RWPE2 (cell line): ENCODE measurements around the gene MED15.

ENCODE experiments used
- ATAC-seq: fragments of 200-7000 bp; cut with Tn5 transposase; 3 replicates; pipeline ENCODE4 v1.9.1; 2021; ENCODE audit warnings: low read depth
- DNase-seq: peaks from one replicate; pipeline ENCODE4 v3.0.0-alpha.2; 2020; ENCODE audit warnings: low spot score
- H3K27ac ChIP-seq: fragments of 450-650 bp; 2 replicates; pipeline ENCODE4 v1.5.1; 2017; ENCODE audit warnings: mild to moderate bottlenecking; ENCODE audit not compliant: poor library complexity, severe bottlenecking
- H3K27me3 ChIP-seq: fragments of 250-450 bp; sonication (Bioruptor Pico); 2 replicates; pipeline ENCODE4 v1.5.1; 2021; ENCODE audit warnings: mild to moderate bottlenecking, moderate library complexity; ENCODE audit not compliant: insufficient read depth, poor library complexity, severe bottlenecking
- H3K36me3 ChIP-seq: fragments of 250-450 bp; sonication (Bioruptor Pico); 2 replicates; pipeline ENCODE4 v1.5.1; 2020; ENCODE audit warnings: low read depth, mild to moderate bottlenecking, moderate library complexity
- H3K4me1 ChIP-seq: fragments of 250-450 bp; sonication (Bioruptor Pico); 2 replicates; pipeline ENCODE4 v1.5.1; 2021; ENCODE audit warnings: mild to moderate bottlenecking, moderate library complexity; ENCODE audit not compliant: insufficient read depth, poor library complexity, severe bottlenecking
- H3K4me3 ChIP-seq: fragments of 250-450 bp; sonication (Bioruptor Pico); 2 replicates; pipeline ENCODE4 v1.5.1; 2021; ENCODE audit warnings: mild to moderate bottlenecking, moderate library complexity; ENCODE audit not compliant: severe bottlenecking
- H3K9me3 ChIP-seq: fragments of 250-450 bp; sonication (Bioruptor Pico); 2 replicates; pipeline ENCODE4 v1.5.1; 2021; ENCODE audit warnings: mild to moderate bottlenecking, moderate library complexity; ENCODE audit not compliant: severe bottlenecking
- CTCF ChIP-seq: fragments of 450-650 bp; IDR thresholded peaks from one replicate; pipeline ENCODE4 v1.5.1; 2017; ENCODE audit warnings: mild to moderate bottlenecking, moderate library complexity; ENCODE audit not compliant: poor library complexity, severe bottlenecking

Gene MED15

DNA sequence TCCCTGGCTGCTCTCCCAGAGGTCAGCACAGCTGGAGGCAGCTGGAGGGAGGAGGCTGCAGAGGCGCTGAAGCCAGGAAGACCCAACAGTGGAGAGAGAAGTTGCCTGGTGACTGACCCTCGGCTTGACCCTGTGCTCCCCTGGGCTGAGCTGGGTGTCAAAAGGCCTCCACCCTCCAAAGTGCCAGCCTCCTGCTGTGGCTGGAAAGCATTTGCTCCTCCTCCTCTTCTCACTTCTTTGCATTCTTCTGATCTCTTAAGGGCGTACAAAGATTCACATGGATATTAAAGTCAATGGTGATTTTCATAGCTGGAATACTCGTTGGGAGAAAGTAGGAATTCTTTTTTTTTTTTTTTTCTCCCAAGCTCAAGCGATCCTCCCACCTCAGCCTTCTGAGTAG is 91.7 kb downstream of the MED15 start:
- Histone ChIP-seq H3K4me1 (no peaks in the 10 kb centered on the region), H3K27ac (no peak overlapping the region), H3K4me3 (no peak overlapping the region), H3K36me3 (no peaks in the 10 kb centered on the region), H3K27me3 (no peaks in the 10 kb centered on the region), H3K9me3 (no peaks in the 10 kb centered on the region)
- ATAC-seq (no peak), DNase-seq (no peak)
- no peak for TF ChIP-seq CTCF

DNA sequence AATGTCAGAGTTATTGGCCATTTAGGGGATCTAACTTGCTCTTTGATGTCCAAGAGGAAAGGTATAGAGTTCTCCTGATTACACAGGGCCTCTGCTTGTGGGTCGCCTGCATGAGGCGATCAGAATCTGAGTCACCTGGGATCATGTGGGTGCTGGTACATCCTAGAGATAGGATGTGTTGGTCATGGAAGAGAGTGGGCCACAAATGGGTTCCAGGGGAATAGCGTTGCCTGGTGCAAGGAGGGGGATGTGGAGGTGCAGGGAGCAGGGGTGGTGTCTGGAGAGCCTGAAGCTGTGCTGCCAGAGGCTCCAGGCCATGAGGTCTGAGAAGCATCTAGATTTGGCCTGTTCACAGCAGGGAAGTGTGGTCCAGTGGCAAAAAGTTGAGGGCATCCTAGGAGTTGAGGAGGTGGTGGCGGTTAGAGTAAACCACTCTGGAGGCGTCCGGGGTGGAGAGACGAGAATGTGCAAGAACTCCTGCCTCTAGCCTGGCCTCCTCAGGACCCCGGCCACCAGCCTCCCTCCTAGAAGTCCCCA is 92.8 kb downstream of the MED15 start:
- Histone ChIP-seq H3K4me1 (no peaks in the 10 kb centered on the region), H3K27ac (no peak overlapping the region), H3K27me3 (no peaks in the 10 kb centered on the region), H3K4me3 (no peak overlapping the region), H3K36me3 (no peaks in the 10 kb centered on the region), H3K9me3 (no peaks in the 10 kb centered on the region)
- ATAC-seq (no peak), DNase-seq (peak; percentile 19)
- no peak for TF ChIP-seq CTCF

DNA sequence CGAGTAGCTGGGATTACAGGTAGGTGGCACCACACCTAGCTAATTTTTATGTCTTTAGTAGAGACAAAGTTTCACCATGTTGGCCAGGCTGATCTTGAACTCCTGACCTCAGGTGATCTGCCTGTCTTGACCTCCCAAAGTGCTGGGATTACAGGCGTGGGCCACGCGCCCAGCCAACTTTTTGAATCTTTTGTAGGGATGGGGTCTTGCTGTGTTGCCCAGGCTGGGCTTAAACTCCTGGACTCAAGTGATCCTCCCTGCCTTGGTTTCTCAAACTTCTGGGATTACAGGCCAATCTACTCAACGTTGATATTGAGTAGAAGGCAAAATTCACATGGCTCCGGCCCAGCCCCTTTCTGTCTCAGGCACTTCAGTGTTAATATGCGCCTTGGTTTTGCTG is 93.9 kb downstream of the MED15 start:
- no peaks in the 10 kb centered on the region for H3K36me3 ChIP-seq
- no peak overlapping the region for H3K4me3 ChIP-seq
- ATAC-seq, result no peak
- TF ChIP-seq CTCF, result no peak
- H3K27ac ChIP-seq, result no peak overlapping the region
- H3K9me3 ChIP-seq, result no peaks in the 10 kb centered on the region
- H3K27me3 ChIP-seq, result no peaks in the 10 kb centered on the region
- no peak for DNase-seq
- H3K4me1 ChIP-seq, result no peaks in the 10 kb centered on the region

GRCh38 chr22:20602609-20603164 is 95.3 kb downstream of the MED15 start:
- Histone ChIP-seq H3K4me3 (no peak overlapping the region), H3K27me3 (no peaks in the 10 kb centered on the region), H3K27ac (no peak overlapping the region), H3K36me3 (no peaks in the 10 kb centered on the region), H3K9me3 (no peaks in the 10 kb centered on the region), H3K4me1 (no peaks in the 10 kb centered on the region)
- TF ChIP-seq CTCF, result no peak
- ATAC-seq, result no peak
- peak; percentile 39 for DNase-seq

DNA sequence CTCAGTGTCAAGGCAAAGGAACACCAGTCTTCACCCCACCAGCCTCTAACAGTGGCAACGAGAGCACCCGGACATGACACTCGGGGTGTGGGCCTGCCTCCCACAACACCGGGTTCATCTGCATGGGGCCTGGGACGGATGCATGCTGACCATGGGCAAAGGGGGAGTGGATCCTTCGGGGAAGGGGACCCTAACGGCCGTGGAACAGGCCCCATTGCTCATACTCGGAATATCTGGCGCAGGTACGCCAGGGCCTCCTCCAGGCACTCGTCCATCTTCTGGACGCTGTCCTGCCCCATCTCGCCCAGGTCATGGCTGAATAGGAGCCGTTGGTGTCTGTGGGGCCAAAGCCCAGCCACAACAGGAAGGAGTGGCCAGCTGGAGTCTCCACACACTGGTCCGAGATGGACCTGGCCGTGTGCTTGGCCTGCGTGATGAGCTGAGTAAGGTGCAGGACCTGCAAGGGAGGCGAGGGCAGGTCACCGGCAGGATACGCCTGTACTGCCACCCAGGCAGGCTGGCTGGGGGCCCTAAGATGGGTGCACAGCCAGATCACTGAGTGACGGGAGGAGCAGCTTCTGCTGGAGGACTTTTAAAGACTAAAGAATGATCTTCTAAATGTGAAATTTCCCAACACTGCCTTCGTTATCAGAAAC is 96.8 kb downstream of the MED15 start:
- H3K4me3 ChIP-seq, result no peak overlapping the region
- H3K27ac ChIP-seq, result no peak overlapping the region
- ATAC-seq (no peak), DNase-seq (peak; percentile 38)
- no peaks in the 10 kb centered on the region for H3K27me3 ChIP-seq
- no peak for TF ChIP-seq CTCF
- H3K9me3 ChIP-seq, result no peaks in the 10 kb centered on the region
- no peaks in the 10 kb centered on the region for H3K36me3 ChIP-seq
- no peaks in the 10 kb centered on the region for H3K4me1 ChIP-seq
